Measurements from ENCODE around the gene FCAMR.

Gene FCAMR

GRCh38 chr1:206909161-206909882 lies 60.9 kb downstream of the FCAMR start:
- Histone ChIP-seq H3K79me2 (ENCODE audit: control insufficient read depth, insufficient read depth, low read length, unreplicated experiment) (no peaks in the 10 kb centered on the region), H3K4me3 (ENCODE audit: low read depth, low read length) (peak overlapping the region; percentile 71), H3K4me1 (ENCODE audit: control insufficient read depth, insufficient read depth, low read length, unreplicated experiment) (peaks cover 16% of the 10 kb centered on the region), H3K27me3 (ENCODE audit: insufficient read depth, low read length) (peaks cover 34% of the 10 kb centered on the region), H3K36me3 (ENCODE audit: insufficient read depth, low read length) (no peaks in the 10 kb centered on the region), H2AFZ (ENCODE audit: low read length, unreplicated experiment) (peak overlapping the region; percentile 24), H3K27ac (ENCODE audit: low read depth, low read length) (no peak overlapping the region)

- Histone ChIP-seq H2AFZ (ENCODE audit: low read length, unreplicated experiment) (no peak overlapping the region), H3K27ac (ENCODE audit: low read depth, low read length) (no peak overlapping the region), H3K27me3 (ENCODE audit: insufficient read depth, low read length) (peaks cover 23% of the 10 kb centered on the region), H3K79me2 (ENCODE audit: control insufficient read depth, insufficient read depth, low read length, unreplicated experiment) (no peaks in the 10 kb centered on the region), H3K4me3 (ENCODE audit: low read depth, low read length) (no peak overlapping the region), H3K36me3 (ENCODE audit: insufficient read depth, low read length) (no peaks in the 10 kb centered on the region), H3K4me1 (ENCODE audit: control insufficient read depth, insufficient read depth, low read length, unreplicated experiment) (peaks cover 28% of the 10 kb centered on the region)
Observed at GRCh38 chr1:206908038-206908437, 62.2 kb downstream of the FCAMR start.
